Measurements from ENCODE around the gene ZFAND3.
"Not testable (repeated sequence)": the region's sequence is repeated elsewhere in the genome, so short reads cannot be mapped to it uniquely, and the experiment has no call there.

Gene ZFAND3

DNA sequence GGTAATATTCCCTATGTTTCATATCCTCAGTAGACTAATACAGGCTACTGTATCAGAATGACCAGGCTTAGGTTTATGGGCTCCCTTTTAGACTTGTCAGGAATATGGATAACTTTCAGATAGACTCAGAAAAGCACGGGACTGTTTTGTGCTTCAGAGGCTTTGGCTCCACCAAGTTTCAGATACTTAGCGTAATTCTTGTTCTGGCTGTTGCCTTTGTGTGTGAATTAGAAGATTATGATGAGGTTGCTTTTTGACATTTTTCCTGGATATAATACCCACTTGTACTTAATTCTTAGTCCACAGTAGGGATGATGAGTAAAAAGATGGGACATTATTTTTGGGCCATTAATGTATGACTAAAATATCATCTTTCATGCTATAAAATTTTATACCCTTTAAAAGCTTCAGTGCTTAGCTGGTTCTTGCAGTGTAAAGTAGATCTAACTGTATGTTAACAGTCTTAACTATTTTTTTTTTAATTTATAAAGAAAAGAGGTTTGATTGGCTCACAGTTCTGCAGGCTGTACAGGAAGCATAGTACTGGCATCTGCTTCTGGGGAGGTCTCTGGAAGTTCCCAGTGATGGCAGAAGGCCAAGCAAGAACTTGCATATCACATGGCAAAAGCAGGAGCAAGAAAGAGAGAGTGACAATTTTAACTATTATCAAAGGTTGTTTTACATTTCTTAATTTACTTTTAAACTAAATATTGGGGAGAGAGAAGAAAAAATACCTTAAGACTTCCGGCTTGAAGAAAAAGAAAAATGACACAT is 120.7 kb downstream of the ZFAND3 start:
- DNase-seq: peak in 1 of 2 experiments; percentile 58

DNA sequence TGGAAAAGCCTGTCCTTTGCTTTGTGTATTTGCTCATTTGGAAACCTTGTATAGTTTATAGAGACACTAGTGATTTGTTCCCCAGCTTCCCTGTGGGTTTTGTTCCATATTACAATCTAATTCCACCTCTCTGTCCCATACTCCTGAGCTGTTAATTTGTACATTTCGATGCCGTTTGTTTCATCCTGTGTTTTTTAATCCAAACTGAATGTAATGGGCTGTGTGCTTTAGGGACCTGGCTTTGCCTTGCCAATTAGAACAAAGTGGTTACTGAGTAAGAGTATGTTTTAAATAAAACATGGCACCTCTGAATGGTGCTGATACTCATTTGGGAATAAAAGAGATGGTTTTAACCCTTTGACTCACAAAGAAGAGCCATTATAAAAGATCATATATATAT is 122.3 kb downstream of the ZFAND3 start:
- DNase-seq: no peak

DNA sequence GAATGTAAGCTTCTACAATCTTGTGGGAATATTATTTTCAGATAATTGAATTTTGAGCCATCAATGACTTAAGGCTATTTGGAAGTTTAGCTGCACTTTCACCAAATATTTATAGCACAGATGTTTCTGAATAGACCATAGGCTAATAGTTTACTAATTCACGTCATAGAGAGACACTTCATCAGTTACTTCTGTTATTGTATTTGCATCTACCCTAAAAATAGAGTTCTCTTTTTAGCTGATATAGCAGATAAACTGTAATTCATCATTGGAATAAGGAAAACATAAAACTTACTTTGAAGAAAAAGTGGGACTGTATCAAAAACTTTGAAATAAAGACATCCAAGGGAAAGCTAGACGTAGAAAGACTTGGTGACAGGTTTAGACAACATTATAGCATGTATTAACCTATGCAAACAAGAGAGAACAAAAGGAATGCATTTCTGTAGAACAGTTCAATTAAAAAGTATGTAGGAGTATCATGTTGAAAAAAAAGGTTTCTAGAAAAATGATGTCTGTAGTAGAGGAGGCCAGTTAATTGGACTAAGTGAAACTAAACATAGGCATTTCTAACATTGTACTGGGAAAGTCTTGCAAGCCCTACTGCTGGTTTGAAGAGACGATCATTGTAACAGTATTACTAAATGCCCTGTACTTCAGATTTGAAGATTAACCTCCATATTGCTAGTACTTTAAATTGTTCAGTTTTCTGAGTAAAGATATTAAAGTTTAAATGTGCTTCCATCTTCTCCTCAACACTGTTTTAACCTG is 123.3 kb downstream of the ZFAND3 start:
- DNase-seq: no peak

DNA sequence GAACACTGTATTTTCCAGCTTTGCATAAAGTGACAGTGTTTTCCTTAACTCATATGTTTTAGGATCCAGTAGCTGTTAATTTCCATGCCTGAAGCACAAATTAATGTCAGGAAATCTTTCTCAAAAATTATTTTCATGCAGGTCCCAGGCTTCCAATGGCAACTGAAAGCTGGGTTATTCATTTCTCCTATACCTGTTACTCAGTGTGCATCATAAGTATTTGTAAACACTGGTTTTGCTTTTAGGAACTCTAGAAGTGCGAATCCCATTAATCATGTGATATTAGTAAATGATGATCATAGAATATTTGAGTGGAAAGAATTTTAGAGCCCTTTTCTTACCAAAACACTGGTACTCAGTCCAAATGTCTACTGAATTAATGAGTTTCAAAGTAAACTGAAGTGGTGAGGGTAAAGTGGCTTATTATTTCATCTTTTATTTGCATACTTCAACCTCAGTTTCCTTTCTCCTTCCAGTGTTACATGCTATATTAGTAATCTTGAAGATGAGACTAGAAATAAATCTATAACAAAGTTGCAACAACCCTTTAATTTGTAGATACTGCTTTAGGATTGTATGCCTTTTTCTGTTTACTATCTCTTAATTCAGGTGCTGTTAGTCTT is 124.0 kb downstream of the ZFAND3 start:
- no peak for DNase-seq

DNA sequence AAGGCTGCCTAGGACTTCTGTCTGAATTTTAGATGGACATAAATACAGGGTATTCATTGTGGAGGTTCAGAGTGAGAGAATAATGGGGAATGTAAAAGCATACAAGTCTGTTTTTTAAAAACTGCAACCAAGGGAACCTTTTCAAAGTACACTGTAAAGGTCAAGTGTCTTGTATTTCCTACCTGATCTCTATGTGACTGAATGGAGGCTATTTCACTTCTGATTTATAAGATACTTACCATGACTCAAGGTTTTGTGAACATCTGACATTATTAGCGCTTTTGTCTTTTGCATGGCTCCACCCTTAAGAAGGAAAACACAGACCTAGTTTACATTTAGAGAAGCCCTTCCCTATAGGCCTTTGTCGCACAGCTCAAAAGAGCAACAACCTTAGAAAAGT is 126.5 kb downstream of the ZFAND3 start:
- no peak for DNase-seq

DNA sequence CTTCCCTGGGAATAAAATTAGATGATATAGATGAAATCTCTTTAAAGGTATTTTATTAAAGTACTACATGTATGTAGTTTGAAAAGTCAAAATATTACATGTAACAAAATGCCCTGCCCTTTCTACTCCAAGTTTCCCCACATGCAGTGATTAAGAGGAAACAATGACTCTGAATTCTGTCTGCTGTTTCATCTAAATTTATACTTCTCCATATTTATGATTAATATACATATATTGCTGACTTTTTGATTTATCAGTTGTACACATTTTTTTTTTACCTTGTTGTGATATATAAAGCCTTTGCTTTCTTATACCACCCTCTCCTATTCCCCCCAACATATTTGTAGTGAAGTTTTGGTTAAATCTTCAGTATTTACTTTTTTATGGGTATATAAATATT is 127.9 kb downstream of the ZFAND3 start:
- DNase-seq: no peak

DNA sequence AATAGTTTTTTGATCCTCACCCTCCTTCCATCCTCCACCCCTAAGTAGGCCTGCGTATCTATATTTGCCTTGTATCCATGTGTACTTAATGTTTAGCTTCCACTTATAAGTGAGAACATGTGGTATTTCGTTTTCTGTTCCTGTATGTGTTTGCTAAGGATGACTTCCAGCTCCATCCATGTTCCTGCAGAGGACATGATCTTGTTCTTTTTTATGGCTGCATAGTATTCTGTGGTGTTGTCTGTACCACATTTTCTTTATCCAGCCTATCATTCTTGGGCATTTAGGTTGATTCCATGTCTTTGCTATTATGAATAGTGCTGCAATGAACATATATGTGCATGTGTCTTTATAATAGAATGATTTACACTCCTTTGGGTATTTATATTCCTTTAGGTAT is 129.1 kb downstream of the ZFAND3 start:
- DNase-seq: not testable (repeated sequence)

DNA sequence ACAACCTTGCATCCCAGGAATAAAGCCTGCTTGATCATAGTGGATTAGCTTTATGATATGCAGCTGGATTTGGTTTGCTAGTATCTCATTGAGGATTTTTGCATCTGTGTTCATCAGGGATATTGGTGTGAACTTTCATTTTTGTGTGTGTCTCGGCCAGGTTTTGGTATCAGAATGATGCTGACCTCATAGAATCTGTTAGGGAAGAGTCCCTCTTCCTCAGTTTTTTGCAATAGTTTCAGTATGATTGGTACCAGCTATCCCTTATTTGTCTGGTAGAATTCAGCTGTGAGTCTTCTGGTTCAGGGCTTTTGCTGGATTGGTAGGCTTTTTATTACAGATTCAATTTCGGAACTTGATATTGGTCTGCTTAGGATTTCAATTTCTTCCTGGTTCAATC is 132.5 kb downstream of the ZFAND3 start:
- DNase-seq: no peak

DNA sequence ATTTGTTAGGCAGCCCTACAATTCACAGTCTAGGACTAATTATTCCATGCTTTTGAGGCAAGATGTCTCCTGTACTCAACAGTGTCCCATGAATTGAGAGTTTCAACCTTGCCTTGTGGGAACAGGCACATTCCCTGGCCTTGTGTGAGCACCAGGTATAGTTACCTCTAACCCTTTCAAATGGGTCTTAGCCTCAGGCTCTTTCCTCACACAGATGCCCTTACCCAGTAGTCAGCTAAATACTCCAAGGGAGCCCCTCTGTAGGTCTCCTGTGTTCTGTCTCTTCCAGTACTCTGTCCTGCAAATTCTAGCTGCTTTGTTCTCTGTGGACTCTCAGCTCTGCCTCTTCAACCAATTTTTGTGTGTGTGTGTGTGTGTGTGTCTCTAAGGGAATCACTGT is 135.3 kb downstream of the ZFAND3 start:
- no peak for DNase-seq

DNA sequence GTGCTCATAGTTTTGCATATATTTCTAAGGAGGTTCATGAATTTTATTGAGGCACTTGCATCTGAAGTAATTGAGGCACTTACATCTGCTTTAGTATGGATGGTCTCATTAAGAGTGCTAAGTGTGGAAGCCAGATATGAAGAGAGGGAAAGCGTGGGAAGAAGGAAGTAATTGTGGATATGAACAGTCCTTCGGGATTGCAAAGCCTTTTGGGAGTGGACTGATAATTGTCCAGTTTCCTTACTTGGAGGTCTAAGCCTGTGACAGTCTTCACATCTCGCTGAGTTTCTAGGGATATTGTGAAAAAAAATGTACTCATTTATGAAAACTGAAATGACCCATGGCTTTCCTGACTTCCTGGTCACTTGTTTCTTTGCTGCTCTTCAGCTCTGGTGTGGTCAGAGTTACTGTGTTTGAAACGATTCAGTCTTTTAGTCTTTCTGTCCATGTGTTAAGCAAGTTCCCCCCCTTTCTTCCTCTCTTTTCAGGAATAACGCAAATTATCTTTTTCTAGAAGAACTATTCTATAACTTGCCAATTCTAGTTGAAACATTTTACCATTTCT is 137.3 kb downstream of the ZFAND3 start:
- no peak for DNase-seq

DNA sequence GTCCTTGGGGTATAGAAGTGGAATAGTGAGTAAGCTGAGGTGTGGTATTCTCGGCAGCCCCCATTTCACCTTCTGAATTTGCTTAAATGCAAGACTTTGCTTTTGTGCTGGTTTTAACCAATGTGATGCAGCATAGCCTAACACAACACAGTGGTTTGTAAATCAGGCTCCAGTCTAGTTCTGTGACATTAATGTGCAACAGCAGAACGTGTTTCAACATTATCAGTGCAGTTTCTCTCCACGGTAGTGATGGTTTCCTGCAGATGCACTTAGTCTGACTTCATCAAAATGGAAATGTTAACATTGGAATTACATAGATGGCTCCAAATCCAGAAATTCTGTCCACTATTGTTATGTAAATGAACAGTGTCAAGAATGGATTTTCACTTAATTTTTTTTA is 139.5 kb downstream of the ZFAND3 start:
- no peak for DNase-seq

DNA sequence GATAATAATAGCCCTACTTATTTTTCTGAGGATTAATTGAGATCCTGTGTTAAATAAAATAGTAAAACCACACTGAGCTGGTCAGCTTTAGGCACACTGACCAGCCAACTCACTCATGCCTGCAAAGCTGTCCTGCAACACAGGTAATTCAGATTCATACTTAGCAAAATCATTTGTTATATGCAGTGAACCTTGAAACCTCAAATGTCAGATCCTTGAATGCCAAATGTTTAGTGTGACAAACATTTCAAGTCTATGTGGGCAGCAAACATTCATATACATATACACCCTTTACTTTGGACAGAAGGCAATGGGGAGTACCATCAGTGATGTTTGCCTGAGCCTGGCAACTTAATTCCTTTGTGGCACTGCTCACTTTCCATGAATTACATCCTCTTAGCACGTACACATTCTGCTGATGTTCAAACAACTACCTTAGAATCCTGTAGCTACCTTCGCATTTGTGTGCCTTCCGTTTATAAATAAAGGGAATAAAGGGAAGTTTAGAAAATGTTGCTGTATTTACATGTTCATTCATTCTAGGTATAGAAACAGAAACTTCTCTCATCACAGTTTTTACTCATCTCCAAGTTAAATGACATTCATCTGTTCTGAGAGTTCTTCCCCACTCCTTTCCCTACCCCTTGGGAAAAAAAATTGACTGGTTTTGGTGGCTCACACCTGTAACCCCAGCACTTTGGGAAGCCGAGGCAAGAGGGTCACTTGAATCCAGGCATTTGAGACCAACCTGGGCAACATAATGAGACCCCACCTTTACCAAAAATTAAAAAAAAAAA is 140.8 kb downstream of the ZFAND3 start:
- DNase-seq: no peak

DNA sequence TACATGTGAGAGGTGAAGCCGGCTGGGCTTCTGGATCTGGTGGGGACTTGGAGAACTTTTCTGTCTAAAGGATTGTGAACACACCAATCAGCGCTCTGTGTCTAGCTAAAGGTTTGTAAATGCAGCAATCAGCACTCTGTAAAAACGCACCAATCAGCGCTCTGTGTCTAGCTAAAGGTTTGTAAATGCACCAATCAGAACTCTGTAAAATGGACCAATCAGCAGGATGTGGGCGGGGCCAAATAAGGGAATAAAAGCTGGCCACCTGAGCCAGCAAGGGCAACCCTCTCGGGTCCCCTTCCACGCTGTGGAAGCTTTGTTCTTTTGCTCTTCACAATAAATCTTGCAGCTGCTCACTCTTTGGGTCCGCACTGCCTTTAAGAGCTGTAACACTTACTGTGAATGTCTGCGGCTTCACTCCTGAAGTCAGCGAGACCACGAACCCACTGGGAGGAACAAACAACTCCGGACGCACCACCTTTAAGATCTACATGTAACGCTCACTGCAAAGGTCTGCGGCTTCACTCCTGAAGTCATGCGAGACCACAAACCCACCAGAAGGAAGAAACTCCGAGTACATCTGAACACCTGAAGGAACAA is 143.1 kb downstream of the ZFAND3 start:
- DNase-seq: not testable (repeated sequence)

DNA sequence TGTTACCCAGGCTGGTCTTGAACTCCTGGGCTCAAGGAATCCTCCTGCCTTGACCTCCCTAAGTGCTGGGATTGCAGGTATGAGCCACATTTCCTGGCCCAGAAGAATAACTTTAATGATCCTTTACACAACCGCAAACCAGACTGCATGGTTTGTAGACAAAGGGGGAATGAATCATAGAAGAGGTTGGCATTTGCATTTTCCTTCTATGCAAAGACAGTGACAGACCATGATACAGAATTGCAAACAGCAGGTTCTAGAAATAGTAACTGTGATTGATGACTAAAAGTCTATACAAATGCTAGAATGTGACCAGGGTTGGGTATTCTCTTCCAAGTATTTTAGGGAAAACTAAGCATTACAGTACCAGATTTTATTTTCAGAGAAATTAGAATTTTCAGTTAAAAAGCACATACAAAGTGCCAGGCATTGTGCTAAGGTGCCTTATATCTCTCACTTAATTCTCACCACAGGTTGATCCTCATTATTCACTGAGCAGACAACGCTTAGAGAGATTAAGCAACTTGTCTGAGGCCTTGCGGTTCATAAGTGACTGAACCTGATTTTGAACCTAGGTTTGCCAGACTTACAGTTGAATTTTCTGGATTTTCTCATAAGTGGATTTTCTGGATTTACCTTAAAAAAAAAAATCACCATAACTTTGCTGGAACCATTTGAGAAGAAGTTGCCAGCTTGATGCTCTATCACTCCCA is 146.6 kb downstream of the ZFAND3 start:
- no peak for DNase-seq

DNA sequence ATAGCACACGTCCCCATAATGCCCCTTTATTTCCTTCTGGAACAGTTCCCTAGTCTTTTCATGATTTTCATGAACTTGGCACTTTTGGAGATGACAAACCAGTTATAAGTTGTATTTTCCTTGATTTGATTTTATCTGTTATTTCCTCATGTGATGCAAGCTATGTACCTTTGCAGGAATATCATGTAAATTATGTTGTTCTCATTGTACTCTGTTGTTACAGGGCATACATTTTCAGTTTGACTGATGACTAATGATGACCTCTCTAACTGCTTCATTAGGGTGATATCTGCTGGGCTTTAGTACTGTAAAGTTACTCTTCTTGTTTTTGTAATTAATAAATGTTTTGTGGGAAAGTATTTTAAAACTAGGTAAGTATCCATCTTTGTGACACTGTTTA is 147.3 kb downstream of the ZFAND3 start:
- DNase-seq: no peak

DNA sequence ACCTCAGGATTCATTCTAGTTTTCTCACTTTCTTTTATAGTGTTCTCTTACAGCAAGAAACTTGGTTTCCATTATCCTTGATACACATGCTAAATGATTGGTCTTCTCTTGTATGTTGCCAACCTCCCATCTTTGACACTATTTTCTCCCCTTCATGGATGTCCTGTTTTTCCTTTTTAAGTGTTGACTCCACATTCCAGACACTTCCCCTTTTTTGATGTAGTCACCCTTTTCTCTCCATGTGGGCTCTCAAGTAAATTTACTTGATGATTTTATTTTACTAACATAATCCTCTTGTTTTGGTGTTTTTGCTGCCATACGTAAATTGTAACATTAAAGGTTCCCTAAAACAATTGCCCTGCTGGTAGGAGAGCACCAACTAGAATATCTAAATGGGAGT is 148.1 kb downstream of the ZFAND3 start:
- no peak for DNase-seq

DNA sequence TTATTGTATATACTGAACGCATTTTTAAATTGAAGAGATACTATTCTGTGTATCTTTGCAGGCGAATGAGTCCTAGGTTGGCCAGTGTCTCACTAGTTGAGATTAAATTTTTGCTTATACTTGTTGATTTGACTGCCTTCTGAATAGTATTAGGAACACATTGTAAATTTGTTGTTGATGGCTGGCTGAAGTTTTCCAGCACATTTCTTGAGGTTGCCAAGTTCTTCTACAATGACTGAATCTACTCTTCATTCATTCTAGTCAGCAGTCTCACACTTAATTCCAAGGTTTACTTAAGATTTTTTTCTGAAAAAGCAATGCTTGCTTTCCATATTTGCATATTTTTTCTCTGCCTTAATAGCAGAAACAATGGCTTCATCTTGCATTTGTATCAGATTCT is 151.7 kb downstream of the ZFAND3 start:
- no peak for DNase-seq

DNA sequence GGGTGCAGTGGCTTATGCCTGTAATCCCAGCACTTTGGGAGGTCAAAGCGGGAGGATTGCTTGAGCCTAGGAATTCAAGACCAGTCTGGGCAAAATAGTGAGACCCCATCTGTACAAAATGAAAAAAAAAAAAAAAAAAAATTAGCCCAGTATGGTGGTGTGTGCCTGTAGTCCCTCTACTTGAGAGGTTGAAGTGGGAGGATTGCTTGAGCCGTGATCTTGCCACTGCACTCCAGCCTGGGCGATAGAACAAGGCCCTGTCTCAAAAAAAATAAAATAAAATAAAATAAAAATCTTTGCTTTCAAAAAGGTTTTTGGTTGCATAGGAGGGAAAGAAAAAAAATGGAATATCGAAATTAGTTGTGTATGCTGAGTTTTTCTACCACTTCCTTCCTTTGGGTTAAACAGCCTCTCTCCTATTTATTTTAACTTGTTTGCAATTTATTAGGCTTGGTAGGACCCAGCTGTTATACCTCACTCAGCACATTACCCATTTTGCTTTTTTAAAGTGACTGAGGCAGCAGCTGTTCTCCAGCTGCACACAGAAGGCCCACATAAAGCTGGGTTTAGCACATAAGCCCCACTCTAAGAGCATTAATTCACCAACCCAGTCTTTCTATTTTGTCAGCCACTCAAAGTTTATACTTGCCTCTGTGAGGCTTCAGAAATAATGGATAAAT is 152.3 kb downstream of the ZFAND3 start:
- DNase-seq: no peak

DNA sequence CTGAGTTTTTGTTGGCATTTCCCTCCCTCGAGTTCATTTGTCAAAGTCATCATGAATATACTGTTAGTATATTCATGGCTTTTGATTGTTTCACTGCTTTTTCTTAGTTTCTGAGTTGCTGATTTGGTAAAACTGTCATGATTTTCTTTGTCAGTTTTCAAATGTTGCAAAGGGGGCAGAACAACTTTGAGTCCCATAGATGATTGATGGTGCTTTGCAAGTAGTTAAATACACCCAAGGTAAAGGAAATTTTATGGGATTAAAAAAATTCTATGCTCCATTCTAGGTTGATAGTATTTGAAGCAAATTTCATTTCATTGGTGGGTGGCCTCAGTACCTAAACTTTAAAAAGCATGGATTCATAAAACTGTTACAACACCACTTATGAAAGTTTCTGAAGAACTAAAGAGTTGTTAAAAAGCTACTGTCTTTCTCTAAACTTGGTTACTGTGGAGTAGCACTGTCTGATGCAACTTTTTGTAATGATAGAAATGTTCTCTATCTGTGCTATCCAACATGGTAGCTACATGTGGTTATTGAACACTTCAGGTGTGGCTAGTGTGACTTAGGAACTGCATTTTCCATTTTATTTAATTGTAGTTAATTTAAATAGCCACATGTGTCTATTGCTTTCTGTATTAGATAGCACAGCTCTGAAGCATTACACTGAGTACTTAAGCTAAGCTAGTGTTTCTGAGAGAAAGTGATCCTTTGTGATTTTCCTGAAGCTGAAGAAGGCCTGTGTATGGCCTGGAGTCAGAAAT is 153.6 kb downstream of the ZFAND3 start:
- DNase-seq: no peak

DNA sequence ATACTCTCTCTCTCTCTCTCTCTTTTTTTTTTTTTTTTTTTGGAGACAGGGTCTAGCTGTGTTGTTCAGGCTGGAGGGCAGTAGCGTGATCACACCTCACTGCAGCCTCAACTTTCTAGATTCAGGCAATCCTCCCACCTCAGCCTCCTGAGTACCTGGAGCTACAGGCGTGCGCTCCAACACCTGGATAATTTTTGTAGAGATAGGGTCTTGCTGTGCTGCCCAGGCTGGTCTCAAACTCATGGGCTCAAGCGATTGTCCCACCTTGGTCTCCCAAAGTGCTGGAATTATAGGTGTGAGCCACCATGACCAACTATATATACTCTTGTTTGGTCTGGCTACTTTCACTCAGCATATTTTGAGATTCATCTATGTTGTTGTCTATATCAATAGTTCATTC is 154.9 kb downstream of the ZFAND3 start:
- DNase-seq: no peak
